Activated CD8-positive, alpha-beta memory T cell treated with anti-CD3 and anti-CD28 coated beads, Interleukin-2, amount 10 ng/mL, durations not matched to agents 7 days and 5 days (primary cell): ENCODE data around the gene LRP1B. TPM values are rescaled to one million over a fixed set of nuclear protein-coding genes. Genes with fewer than 3 reads are reported as not detected.

ENCODE experiments used
- ATAC-seq: fragments of 150-1000 bp; cut with Tn5 transposase; one replicate; pipeline ENCODE4 v1.10.0; 2021; ENCODE audit warnings: moderate library complexity
- CTCF ChIA-PET: fragments of 350-600 bp; sonication (Branson Sonifier 250); formaldehyde crosslinking; loops from one replicate; lab custom pipeline; 2021; ENCODE audit warnings: antibody characterized with exemption; lab: Charles Lee
- DNase-seq: peaks from one replicate; pipeline ENCODE4 v3.0.0-alpha.2; 2020
- H3K27ac Mint-ChIP-seq: one replicate; pipeline ENCODE4 v1.8.0; 2021; ENCODE audit warnings: mild to moderate bottlenecking, mixed read lengths
- H3K27me3 Mint-ChIP-seq: one replicate; pipeline ENCODE4 v1.8.0; 2021; ENCODE audit warnings: mixed read lengths
- H3K36me3 Mint-ChIP-seq: one replicate; pipeline ENCODE4 v1.8.0; 2021; ENCODE audit warnings: mild to moderate bottlenecking, mixed read lengths
- H3K4me1 Mint-ChIP-seq: one replicate; pipeline ENCODE4 v1.8.0; 2021; ENCODE audit warnings: mixed read lengths
- H3K4me3 Mint-ChIP-seq: one replicate; pipeline ENCODE4 v1.8.0; 2021; ENCODE audit warnings: mild to moderate bottlenecking, moderate library complexity, mixed read lengths
- H3K9me3 Mint-ChIP-seq: one replicate; pipeline ENCODE4 v1.8.0; 2022; ENCODE audit warnings: low read depth, mixed read lengths
- total RNA-seq, 2 experiments: library from RNA; stranded (reverse); gene quantifications; one replicate each; pipeline ENCODE4 v1.2.3, GENCODE V29; 2021

The LRP1B gene
- total RNA-seq, 2 experiments from 2014 or later = not detected

DNA sequence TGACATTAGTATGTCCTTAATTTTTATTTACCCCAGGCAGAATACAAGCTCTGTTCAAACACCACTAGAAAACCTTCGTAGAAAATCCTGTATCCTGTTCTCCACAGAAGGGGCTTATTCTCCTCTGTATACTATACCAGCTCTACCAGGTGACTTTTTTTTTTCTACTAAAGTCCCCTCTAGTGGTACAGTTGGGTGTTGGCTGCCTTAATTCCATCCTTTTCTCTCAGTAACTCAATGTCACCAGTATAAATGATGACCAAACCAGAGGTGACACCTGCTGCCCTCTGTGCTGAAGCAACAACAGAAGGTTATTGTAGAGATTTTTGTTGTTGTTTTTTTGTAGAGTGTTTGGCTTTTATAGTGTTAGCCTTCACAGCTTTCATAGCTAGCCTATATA lies 1322.0 kb downstream of the LRP1B start:
- ATAC-seq (no peak), DNase-seq (no peak)
- no peaks in the 10 kb centered on the region for H3K4me1 Mint-ChIP-seq
- no peaks in the 10 kb centered on the region for H3K36me3 Mint-ChIP-seq
- H3K27me3 Mint-ChIP-seq = no peaks in the 10 kb centered on the region
- CTCF ChIA-PET = no interaction called here
- no peak overlapping the region for H3K4me3 Mint-ChIP-seq
- H3K9me3 Mint-ChIP-seq = no peaks in the 10 kb centered on the region
- H3K27ac Mint-ChIP-seq = no peak overlapping the region

DNA sequence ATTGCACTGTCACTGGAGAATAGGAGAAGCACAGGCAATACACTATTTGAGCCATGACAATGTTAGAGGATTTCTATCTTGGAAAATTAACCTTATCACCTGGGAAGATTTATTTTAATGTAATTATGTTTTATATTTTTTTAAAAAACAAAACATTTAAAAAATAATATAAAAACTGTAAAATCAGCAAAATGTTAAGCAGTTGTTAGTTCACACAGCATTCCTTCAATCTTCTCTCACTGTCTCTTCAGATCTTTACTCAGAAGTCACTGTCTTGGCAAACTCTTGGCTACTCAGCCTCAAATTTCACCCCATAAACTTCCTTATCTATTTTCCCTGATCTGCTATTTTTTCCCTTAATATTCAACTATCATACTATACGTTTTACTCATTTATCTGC lies 1322.6 kb downstream of the LRP1B start:
- H3K9me3 Mint-ChIP-seq = no peaks in the 10 kb centered on the region
- no peaks in the 10 kb centered on the region for H3K36me3 Mint-ChIP-seq
- H3K27me3 Mint-ChIP-seq = no peaks in the 10 kb centered on the region
- CTCF ChIA-PET = no interaction called here
- DNase-seq = no peak
- ATAC-seq = no peak
- H3K27ac Mint-ChIP-seq = no peak overlapping the region
- no peaks in the 10 kb centered on the region for H3K4me1 Mint-ChIP-seq
- no peak overlapping the region for H3K4me3 Mint-ChIP-seq

DNA sequence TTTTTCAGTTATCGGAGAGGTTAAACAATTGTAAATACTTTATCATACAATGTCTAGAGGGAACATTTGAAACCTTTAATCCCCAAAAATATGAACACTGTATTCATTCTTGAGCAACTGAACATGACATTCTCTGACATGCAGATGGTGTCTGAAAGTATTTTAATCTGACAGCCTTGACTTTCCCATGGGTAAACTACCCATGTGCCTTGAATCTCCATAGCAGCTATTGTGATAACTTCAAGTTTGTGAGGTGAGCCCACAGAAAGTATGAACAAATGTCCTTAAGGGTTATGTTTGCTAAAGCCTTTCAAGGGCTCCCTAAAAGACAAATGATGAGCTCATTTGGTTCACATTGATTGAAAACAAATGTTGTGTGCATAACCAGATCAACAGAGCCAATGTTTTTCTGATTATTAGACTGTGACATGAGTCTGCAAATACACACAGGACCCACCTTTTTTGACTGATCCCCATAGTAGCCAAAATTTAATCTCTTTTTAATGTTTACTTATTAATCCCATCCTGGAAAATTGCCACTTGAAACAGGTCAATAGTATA lies 1326.0 kb downstream of the LRP1B start:
- H3K9me3 Mint-ChIP-seq = peaks cover 3% of the 10 kb centered on the region
- H3K27ac Mint-ChIP-seq = no peak overlapping the region
- H3K4me1 Mint-ChIP-seq = no peaks in the 10 kb centered on the region
- CTCF ChIA-PET = no interaction called here
- no peak for ATAC-seq
- H3K4me3 Mint-ChIP-seq = no peak overlapping the region
- no peaks in the 10 kb centered on the region for H3K36me3 Mint-ChIP-seq
- no peaks in the 10 kb centered on the region for H3K27me3 Mint-ChIP-seq
- no peak for DNase-seq

DNA sequence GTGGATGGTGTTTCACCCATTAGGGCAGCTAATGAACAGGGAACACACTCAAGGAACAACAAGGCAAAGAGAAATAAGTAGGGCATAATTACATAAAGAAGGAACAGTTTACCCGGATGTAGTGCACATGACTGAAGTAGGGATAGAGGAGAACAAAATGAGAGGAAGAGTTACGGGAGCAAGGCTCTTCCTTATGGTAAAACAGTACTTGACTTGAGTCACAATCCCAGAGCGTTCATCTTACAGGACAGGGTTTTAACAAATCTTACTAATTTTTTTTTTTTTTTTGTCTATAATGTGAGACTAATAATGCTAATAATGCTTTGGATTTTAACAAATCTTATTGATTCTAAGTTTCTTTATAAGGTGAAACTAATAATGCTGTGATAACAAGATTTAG lies 1329.5 kb downstream of the LRP1B start:
- DNase-seq (no peak), ATAC-seq (no peak)
- Mint-ChIP-seq H3K27ac (no peak overlapping the region), H3K27me3 (no peaks in the 10 kb centered on the region), H3K9me3 (peaks cover 3% of the 10 kb centered on the region), H3K4me3 (no peak overlapping the region), H3K4me1 (peaks cover 1% of the 10 kb centered on the region), H3K36me3 (no peaks in the 10 kb centered on the region)
- CTCF ChIA-PET = no interaction called here

DNA sequence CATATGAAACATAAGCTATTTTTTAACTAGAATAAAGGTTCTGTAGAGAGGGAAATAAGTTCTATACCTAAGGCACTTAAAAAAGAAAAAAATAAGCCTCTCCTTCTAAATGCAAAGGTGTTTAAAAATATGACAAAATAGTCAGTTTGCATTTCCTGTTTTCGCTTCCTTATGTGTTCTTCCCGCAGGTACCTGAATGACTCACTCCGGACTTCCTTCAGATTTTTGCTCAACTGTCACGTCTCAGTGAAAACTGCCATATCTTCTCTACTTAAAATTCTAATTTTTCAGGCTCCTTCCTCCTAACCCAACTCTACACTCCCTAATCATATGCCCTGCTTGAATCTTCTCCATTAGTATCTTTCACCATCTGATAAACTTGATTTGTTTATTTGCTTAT lies 1333.1 kb downstream of the LRP1B start:
- H3K4me1 Mint-ChIP-seq = peaks cover 1% of the 10 kb centered on the region
- H3K27me3 Mint-ChIP-seq = no peaks in the 10 kb centered on the region
- no peaks in the 10 kb centered on the region for H3K36me3 Mint-ChIP-seq
- peaks cover 3% of the 10 kb centered on the region for H3K9me3 Mint-ChIP-seq
- no peak for DNase-seq
- CTCF ChIA-PET = no interaction called here
- H3K27ac Mint-ChIP-seq = no peak overlapping the region
- no peak for ATAC-seq
- no peak overlapping the region for H3K4me3 Mint-ChIP-seq

DNA sequence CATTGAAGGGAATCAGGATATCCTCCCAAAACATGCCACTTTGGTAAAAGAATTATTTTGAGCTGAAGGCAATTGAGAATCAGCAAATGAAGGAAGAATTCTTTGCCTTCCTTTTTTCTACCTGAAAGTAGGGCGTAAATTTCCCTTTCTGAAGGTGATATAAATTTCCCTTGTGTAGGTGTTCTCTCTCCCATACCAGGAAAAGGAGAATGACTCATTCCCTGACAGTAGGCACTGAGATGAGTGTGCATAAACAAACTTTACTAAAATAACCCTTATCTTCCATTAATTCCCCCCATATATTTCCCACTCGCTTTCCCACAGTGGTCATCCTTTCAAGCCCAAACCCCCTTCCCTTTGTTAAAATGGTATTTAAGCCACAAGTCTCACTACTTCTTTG lies 1339.0 kb downstream of the LRP1B start:
- Mint-ChIP-seq H3K36me3 (no peaks in the 10 kb centered on the region), H3K4me1 (no peaks in the 10 kb centered on the region), H3K4me3 (no peak overlapping the region), H3K27ac (no peak overlapping the region), H3K27me3 (no peaks in the 10 kb centered on the region), H3K9me3 (peaks cover 13% of the 10 kb centered on the region)
- ATAC-seq (no peak), DNase-seq (no peak)
- CTCF ChIA-PET = no interaction called here

DNA sequence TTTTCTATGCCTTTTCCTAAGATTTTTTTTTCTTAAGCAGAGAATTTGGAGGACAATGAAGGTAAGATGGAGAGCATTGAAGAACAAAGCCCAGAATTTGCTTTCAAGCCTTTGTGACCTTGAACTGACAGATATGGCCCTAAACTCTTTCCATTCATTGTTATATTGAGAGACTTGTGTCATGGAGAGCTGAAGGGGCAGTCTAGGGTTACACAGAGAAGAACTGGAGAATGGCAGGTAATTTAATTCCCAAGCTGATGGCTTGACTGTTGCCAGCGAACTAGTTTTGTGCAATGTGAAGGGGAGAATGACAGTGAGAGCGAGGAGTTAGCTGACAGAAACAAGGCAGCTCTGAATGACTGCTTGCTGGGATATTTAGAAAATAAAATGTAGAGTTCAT lies 1344.2 kb downstream of the LRP1B start:
- no peak overlapping the region for H3K27ac Mint-ChIP-seq
- no peaks in the 10 kb centered on the region for H3K4me1 Mint-ChIP-seq
- no peaks in the 10 kb centered on the region for H3K36me3 Mint-ChIP-seq
- no peak overlapping the region for H3K4me3 Mint-ChIP-seq
- H3K9me3 Mint-ChIP-seq = peaks cover 10% of the 10 kb centered on the region
- DNase-seq = no peak
- CTCF ChIA-PET = no interaction called here
- H3K27me3 Mint-ChIP-seq = no peaks in the 10 kb centered on the region
- no peak for ATAC-seq

DNA sequence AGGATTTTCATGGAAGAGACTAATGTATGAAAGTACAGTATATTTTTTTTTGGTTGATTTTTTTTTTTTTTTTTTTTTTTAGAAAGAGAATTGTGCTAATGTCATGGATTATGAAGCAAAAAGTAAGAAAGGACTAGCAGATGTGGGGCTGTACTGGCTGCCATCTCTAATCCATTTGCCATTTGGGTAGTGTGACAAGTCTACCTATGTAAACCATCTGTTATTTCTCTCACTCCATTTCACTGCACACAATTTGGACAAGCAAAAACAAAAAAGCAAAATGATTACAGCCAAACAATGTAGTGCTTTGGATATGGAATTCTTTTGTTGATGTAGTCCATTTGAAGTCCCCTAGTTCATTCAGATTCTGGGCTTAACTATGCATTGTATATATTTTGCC lies 1355.4 kb downstream of the LRP1B start:
- CTCF ChIA-PET = no interaction called here
- H3K27ac Mint-ChIP-seq = no peak overlapping the region
- no peaks in the 10 kb centered on the region for H3K4me1 Mint-ChIP-seq
- H3K36me3 Mint-ChIP-seq = no peaks in the 10 kb centered on the region
- no peak overlapping the region for H3K4me3 Mint-ChIP-seq
- DNase-seq = no peak
- ATAC-seq = no peak
- H3K9me3 Mint-ChIP-seq = peaks cover 2% of the 10 kb centered on the region
- H3K27me3 Mint-ChIP-seq = no peaks in the 10 kb centered on the region

DNA sequence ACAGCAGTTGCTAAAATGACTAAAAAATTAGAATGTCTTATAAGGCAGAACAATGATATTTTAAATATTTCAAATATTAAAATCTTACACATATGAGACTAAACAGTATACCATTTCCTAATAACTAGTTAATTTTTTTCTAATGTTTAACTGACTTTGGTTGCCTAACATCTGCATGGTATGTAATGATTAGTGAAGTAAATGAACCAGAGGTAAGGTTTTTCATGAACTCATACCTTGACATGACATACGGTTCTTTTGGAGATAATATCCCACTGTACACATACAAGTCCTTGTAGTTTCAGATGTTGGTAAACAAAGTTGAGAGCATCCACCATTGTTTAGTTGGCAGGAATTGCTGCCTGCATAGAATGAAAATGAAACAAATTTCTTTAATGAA lies 1360.2 kb downstream of the LRP1B start:
- Mint-ChIP-seq H3K27me3 (no peaks in the 10 kb centered on the region), H3K9me3 (peaks cover 2% of the 10 kb centered on the region), H3K4me1 (no peaks in the 10 kb centered on the region), H3K36me3 (no peaks in the 10 kb centered on the region), H3K27ac (no peak overlapping the region), H3K4me3 (no peak overlapping the region)
- no peak for ATAC-seq
- CTCF ChIA-PET = no interaction called here
- DNase-seq = no peak

DNA sequence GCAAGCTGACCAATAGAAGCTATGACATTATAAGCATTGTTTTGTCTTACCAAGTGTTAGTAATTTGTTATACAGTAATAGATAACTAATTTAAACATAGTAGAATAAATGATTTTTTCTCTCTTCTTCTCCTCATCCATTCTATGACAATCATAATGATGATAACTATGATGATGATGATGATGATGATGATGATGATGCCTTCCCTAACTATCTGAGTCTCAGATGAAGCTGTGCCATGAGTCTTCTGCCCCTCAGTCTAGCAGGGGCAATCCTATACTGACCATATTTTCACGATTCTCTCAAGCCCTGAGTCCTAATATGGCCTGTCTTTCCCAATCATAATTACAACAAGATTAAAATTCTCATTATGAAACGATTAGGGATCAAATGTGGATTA lies 1369.0 kb downstream of the LRP1B start:
- CTCF ChIA-PET = no interaction called here
- Mint-ChIP-seq H3K4me1 (no peaks in the 10 kb centered on the region), H3K27me3 (no peaks in the 10 kb centered on the region), H3K27ac (no peak overlapping the region), H3K36me3 (no peaks in the 10 kb centered on the region), H3K9me3 (peaks cover 2% of the 10 kb centered on the region), H3K4me3 (no peak overlapping the region)
- DNase-seq (no peak), ATAC-seq (no peak)

DNA sequence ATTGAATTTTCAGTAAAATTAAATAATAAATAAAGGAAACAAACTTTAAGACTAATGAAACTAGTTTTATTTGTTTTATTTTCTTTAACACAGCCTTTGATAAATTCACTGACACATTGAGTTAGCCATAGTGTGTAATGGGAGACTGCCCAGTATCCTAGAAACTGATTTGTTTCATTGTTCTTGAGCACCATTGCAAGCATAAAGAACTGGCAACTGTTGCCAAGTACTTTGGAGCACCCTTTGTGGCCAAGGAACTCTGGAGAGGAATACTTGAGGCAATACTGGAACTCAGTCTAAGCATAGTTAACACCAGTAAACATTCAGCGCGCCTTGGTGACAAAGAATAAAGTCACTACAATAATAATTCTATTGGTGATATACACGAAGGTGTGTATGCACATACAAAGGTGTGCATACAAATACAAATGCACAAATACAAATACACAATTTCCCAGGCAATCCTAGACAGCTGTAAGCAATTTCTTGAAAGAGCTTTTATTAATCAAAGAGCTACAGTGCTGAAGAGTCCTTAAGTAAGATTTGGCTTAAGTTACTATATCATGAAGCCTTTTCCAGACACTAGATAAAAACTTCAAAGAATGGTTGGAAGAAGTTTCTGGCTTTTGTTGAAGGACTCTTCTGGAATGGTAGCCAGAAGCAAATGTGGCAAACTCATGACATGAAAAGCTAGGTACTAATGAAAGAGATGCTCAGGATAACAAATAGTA lies 1371.2 kb downstream of the LRP1B start:
- DNase-seq = no peak
- CTCF ChIA-PET = no interaction called here
- no peaks in the 10 kb centered on the region for H3K4me1 Mint-ChIP-seq
- H3K27ac Mint-ChIP-seq = no peak overlapping the region
- H3K9me3 Mint-ChIP-seq = peaks cover 2% of the 10 kb centered on the region
- no peaks in the 10 kb centered on the region for H3K27me3 Mint-ChIP-seq
- no peak for ATAC-seq
- H3K36me3 Mint-ChIP-seq = no peaks in the 10 kb centered on the region
- H3K4me3 Mint-ChIP-seq = no peak overlapping the region

DNA sequence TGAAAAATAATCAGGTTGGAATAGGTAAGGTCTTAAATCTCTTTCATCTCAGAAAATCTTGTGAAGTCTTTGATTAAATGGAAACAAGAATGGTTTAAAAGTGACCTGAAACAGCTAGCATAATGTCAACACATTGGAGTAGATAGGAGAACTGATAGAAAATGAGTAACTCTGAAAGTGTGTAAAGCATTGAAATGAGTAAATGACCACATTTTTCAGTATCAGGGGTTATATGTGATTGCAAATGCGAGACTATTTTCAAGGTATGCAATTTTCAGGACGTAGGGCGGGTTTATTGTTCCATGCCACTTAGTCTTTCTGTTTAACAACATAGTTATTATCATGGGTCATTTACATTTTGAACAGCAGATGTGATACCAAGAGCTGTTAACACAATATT lies 1383.2 kb downstream of the LRP1B start:
- DNase-seq (no peak), ATAC-seq (no peak)
- H3K4me1 Mint-ChIP-seq = no peaks in the 10 kb centered on the region
- CTCF ChIA-PET = no interaction called here
- H3K36me3 Mint-ChIP-seq = no peaks in the 10 kb centered on the region
- no peaks in the 10 kb centered on the region for H3K27me3 Mint-ChIP-seq
- no peak overlapping the region for H3K27ac Mint-ChIP-seq
- no peak overlapping the region for H3K4me3 Mint-ChIP-seq
- peaks cover 4% of the 10 kb centered on the region for H3K9me3 Mint-ChIP-seq

DNA sequence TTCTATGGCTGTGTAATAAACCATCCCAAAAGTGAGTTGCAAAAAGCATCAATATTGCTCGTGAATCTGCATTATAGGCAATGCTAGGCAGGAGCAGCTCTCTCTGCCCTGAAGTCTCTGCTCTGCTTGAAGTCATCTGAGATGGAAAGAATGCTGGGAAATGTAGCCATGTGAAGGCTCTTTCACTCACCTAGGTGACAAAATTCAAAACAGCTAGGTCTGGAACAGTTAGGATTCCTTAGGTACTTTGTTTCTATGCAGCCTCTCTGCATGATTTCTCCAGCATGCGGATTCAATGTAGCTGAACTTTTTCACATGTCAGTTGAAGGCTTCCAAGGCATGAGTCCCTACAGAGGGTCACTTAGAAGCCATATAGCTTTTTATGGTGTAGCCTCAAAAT lies 1383.7 kb downstream of the LRP1B start:
- peaks cover 4% of the 10 kb centered on the region for H3K9me3 Mint-ChIP-seq
- H3K36me3 Mint-ChIP-seq = no peaks in the 10 kb centered on the region
- H3K27me3 Mint-ChIP-seq = no peaks in the 10 kb centered on the region
- no peak overlapping the region for H3K4me3 Mint-ChIP-seq
- no peaks in the 10 kb centered on the region for H3K4me1 Mint-ChIP-seq
- no peak overlapping the region for H3K27ac Mint-ChIP-seq
- CTCF ChIA-PET = no interaction called here
- DNase-seq (no peak), ATAC-seq (no peak)

DNA sequence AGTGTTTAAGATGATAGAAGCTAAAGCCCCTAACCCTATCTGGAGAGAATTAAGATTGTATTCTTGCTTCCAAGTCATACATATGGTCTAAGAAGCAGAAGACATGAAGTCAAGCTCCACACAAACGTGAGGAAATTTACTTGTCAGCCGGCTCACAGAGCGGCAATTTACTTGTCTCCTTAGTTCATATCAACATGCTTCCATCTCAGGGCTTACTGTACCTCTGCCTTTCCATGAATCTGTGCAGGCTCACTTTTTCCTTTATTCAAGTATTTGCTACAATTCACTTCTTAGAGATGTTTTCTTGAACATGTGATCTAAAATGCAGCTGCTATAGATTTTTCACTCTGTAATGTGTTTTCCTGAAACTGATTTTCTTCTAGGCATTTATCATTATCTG lies 1386.4 kb downstream of the LRP1B start:
- H3K4me3 Mint-ChIP-seq = no peak overlapping the region
- peaks cover 4% of the 10 kb centered on the region for H3K9me3 Mint-ChIP-seq
- no peaks in the 10 kb centered on the region for H3K36me3 Mint-ChIP-seq
- no peaks in the 10 kb centered on the region for H3K4me1 Mint-ChIP-seq
- no peak for DNase-seq
- H3K27me3 Mint-ChIP-seq = no peaks in the 10 kb centered on the region
- ATAC-seq = no peak
- CTCF ChIA-PET = no interaction called here
- no peak overlapping the region for H3K27ac Mint-ChIP-seq
